SK-N-SH (cell line): ENCODE results near the gene ORC1. TPM values are rescaled to one million over a fixed set of nuclear protein-coding genes. Genes with fewer than 3 reads are reported as not detected.

ENCODE experiments used
- CTCF ChIA-PET: fragments of 300-600, 350-600 bp; formaldehyde crosslinking; extraction: SDS; loops from one replicate; lab custom pipeline; 2021; lab: Yijun Ruan, JAX
- POLR2A ChIA-PET: fragments of 350-600 bp; sonication (Branson Sonifier 250); formaldehyde crosslinking; extraction: SDS; loops from one replicate; lab custom pipeline; 2020; ENCODE audit warnings: antibody characterized with exemption, inconsistent platforms; lab: Yijun Ruan, JAX
- DNase-seq: peaks from one replicate; pipeline ENCODE4 v3.0.0; 2012
- H2AFZ ChIP-seq: fragments of 200-600 bp; sonication (generic); 2 replicates; pipeline ENCODE4 v1.8.1; 2016; ENCODE audit warnings: antibody characterized with exemption, mild to moderate bottlenecking, low read depth
- H3F3A ChIP-seq: fragments of 200-600 bp; sonication (generic); replicated peaks from 2 replicates; pipeline ENCODE3; 2016; ENCODE audit warnings: antibody characterized with exemption, mild to moderate bottlenecking; ENCODE audit not compliant: insufficient read depth
- H3K27ac ChIP-seq, 2 experiments: fragments of 200-500 bp in 1 of 2; fragments of 200-600 bp in 1 of 2; sonication (Bioruptor generic) in 1 of 2; sonication (generic), shearing (Covaris generic) in 1 of 2; 2 replicates each; pipeline versions ENCODE4 v1.5.1 to v1.6.1; 2014 to 2016; ENCODE audit warnings: low read depth in 2 of 2, inconsistent platforms in 1 of 2, low read length in 1 of 2, mild to moderate bottlenecking in 1 of 2, mixed read lengths in 1 of 2
- H3K27me3 ChIP-seq: fragments of 200-600 bp; sonication (generic), shearing (Covaris generic); 2 replicates; pipeline ENCODE4 v1.6.1; 2016; ENCODE audit warnings: mixed run types; ENCODE audit not compliant: insufficient read depth
- H3K36me3 ChIP-seq, 2 experiments: fragments of 200-500 bp in 1 of 2; fragments of 200-600 bp in 1 of 2; sonication (Bioruptor generic) in 1 of 2; sonication (generic) in 1 of 2; replicated peaks in 1 of 2; 2 replicates each; pipeline versions ENCODE3 to v1.5.1; 2014 to 2016; ENCODE audit warnings: low read length in 1 of 2, mild to moderate bottlenecking in 1 of 2; ENCODE audit not compliant: insufficient read depth in 2 of 2, control insufficient read depth in 1 of 2
- H3K4me1 ChIP-seq, 2 experiments: fragments of 200-500 bp in 1 of 2; fragments of 200-600 bp in 1 of 2; sonication (Bioruptor generic) in 1 of 2; sonication (generic), shearing (Covaris generic) in 1 of 2; 2 replicates each; pipeline versions ENCODE4 v1.5.1 to v1.6.1; 2014 to 2016; ENCODE audit warnings: low read depth in 1 of 2, low read length in 1 of 2, mixed run types in 1 of 2; ENCODE audit not compliant: insufficient read depth in 2 of 2, control insufficient read depth in 1 of 2
- H3K4me2 ChIP-seq: fragments of 200-600 bp; sonication (generic), shearing (Covaris generic); 2 replicates; pipeline ENCODE4 v1.6.1; 2017; ENCODE audit warnings: mixed run types
- H3K4me3 ChIP-seq, 2 experiments: fragments of 200-500 bp in 1 of 2; fragments of 200-600 bp in 1 of 2; sonication (Bioruptor generic) in 1 of 2; sonication (generic), shearing (Covaris generic) in 1 of 2; 2 replicates each; pipeline versions ENCODE4 v1.5.1 to v1.8.1; 2014 to 2016; ENCODE audit warnings: low read depth in 2 of 2, inconsistent platforms in 1 of 2, low read length in 1 of 2, mild to moderate bottlenecking in 1 of 2, mixed read lengths in 1 of 2, moderate library complexity in 1 of 2
- H3K79me2 ChIP-seq: fragments of 200-600 bp; sonication (generic); 2 replicates; pipeline ENCODE4 v1.8.1; 2017; ENCODE audit warnings: mild to moderate bottlenecking; ENCODE audit not compliant: insufficient read depth
- H3K9ac ChIP-seq: fragments of 200-600 bp; sonication (generic); 2 replicates; pipeline ENCODE4 v1.6.1; 2017; ENCODE audit warnings: mixed run types
- H3K9me2 ChIP-seq: fragments of 200-600 bp; sonication (generic); 2 replicates; pipeline ENCODE4 v1.6.1; 2017; ENCODE audit warnings: mixed run types
- H3K9me3 ChIP-seq: fragments of 200-600 bp; sonication (generic); 2 replicates; pipeline ENCODE4 v1.6.1; 2017; ENCODE audit warnings: mixed run types, mild to moderate bottlenecking, moderate library complexity
- H4K20me1 ChIP-seq: fragments of 200-600 bp; sonication (generic); 2 replicates; pipeline ENCODE4 v1.6.1; 2017; ENCODE audit warnings: mild to moderate bottlenecking, mixed run types; ENCODE audit not compliant: insufficient read depth
- FOXJ3 ChIP-seq: sonication (generic); formaldehyde crosslinking; IDR thresholded peaks from 2 replicates; pipeline ENCODE4 v1.5.1; 2020; ENCODE audit warnings: mild to moderate bottlenecking, missing genetic modification reagents
- PBX3 ChIP-seq: IDR thresholded peaks from 2 replicates; pipeline ENCODE4; 2012
- RAD21 ChIP-seq: IDR thresholded peaks from 2 replicates; pipeline ENCODE4 v1.6.1; 2012; ENCODE audit warnings: mild to moderate bottlenecking, low read length
- SIN3A ChIP-seq: IDR thresholded peaks from 2 replicates; pipeline ENCODE4 v1.6.1; 2012; ENCODE audit warnings: low read depth, mild to moderate bottlenecking, low read length, moderate library complexity, borderline replicate concordance
- SMC3 ChIP-seq: IDR thresholded peaks from 2 replicates; pipeline ENCODE4 v1.6.1; 2012; ENCODE audit warnings: low read depth, low read length, improper control_type of control experiment
- TCF12 ChIP-seq: IDR thresholded peaks from 2 replicates; pipeline ENCODE4 v1.4.0; 2012
- WGBS: methylation state at CpG from one replicate; pipeline ENCODE4 v1.1.6; 2017; ENCODE audit warnings: low lambda C conversion rate; 5-methylcytosine and 5-hydroxymethylcytosine counted together
- polyA plus RNA-seq, 3 experiments: library from polyadenylated mRNA; depleted of rRNA; stranded (reverse); fragments of >200 nt; gene quantifications; 2 replicates each; pipeline ENCODE4 v1.2.3, GENCODE V29; 2012
- TF ChIP-seq, protein P1 (sequence below): IDR thresholded peaks from 2 replicates; pipeline ENCODE4 v1.6.1; 2012; ENCODE audit warnings: mild to moderate bottlenecking, low read depth, low read length, moderate library complexity

ORC1 gene
- polyA plus RNA-seq, 1 of the 3 experiments (the other 2 are of a cell fraction), result 5.2 TPM

- peaks cover 55% of the 10 kb centered on the region for H3K79me2 ChIP-seq
- H3K4me2 ChIP-seq, result peak overlapping the region; percentile 79
- peak; percentile 53 for DNase-seq
- peak overlapping the region; percentile 90 for H2AFZ ChIP-seq
- ChIA-PET POLR2A (interaction anchor here (0.5 to 1.2 kb wide), 5 partner anchors 12 to 298 kb away, joined by 3 to 4 read pairs (median 3); partner anchors contain the start of gene TUT4), CTCF (interaction anchor here (0.5 to 2.4 kb wide), 6 partner anchors 9 to 306 kb away, joined by 3 to 14 read pairs (median 4); no protein-coding TSS in a partner anchor)
- WGBS, result 2% methylated on average over 16 of the region's 16 CpGs
- H3K4me1 ChIP-seq, result peaks cover 6 to 14% of the 10 kb centered on the region in 2 experiments; a peak in 2 of 4 replicates
- no peaks in the 10 kb centered on the region for H3K9me3 ChIP-seq
- peaks cover 20 to 21% of the 10 kb centered on the region in 2 experiments for H3K36me3 ChIP-seq
- H4K20me1 ChIP-seq, result no peaks in the 10 kb centered on the region
- no peaks in the 10 kb centered on the region for H3K27me3 ChIP-seq
- peak; percentile 61 for TF ChIP-seq PBX3
- TF ChIP-seq, protein P1, sequence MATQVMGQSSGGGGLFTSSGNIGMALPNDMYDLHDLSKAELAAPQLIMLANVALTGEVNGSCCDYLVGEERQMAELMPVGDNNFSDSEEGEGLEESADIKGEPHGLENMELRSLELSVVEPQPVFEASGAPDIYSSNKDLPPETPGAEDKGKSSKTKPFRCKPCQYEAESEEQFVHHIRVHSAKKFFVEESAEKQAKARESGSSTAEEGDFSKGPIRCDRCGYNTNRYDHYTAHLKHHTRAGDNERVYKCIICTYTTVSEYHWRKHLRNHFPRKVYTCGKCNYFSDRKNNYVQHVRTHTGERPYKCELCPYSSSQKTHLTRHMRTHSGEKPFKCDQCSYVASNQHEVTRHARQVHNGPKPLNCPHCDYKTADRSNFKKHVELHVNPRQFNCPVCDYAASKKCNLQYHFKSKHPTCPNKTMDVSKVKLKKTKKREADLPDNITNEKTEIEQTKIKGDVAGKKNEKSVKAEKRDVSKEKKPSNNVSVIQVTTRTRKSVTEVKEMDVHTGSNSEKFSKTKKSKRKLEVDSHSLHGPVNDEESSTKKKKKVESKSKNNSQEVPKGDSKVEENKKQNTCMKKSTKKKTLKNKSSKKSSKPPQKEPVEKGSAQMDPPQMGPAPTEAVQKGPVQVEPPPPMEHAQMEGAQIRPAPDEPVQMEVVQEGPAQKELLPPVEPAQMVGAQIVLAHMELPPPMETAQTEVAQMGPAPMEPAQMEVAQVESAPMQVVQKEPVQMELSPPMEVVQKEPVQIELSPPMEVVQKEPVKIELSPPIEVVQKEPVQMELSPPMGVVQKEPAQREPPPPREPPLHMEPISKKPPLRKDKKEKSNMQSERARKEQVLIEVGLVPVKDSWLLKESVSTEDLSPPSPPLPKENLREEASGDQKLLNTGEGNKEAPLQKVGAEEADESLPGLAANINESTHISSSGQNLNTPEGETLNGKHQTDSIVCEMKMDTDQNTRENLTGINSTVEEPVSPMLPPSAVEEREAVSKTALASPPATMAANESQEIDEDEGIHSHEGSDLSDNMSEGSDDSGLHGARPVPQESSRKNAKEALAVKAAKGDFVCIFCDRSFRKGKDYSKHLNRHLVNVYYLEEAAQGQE, result no peak
- peak; percentile 48; the same call in 1 of the 2 replicates for TF ChIP-seq SIN3A
- no peaks in the 10 kb centered on the region for H3F3A ChIP-seq
- peak overlapping the region; percentile 92 to 97 for H3K4me3 ChIP-seq
- peak overlapping the region; percentile 62 to 92 for H3K27ac ChIP-seq
- H3K9me2 ChIP-seq, result no peaks in the 10 kb centered on the region
- peak overlapping the region; percentile 92 for H3K9ac ChIP-seq
Observed at GRCh38 chr1:52403566-52404115, 582 bp downstream of the ORC1 start.

DNA sequence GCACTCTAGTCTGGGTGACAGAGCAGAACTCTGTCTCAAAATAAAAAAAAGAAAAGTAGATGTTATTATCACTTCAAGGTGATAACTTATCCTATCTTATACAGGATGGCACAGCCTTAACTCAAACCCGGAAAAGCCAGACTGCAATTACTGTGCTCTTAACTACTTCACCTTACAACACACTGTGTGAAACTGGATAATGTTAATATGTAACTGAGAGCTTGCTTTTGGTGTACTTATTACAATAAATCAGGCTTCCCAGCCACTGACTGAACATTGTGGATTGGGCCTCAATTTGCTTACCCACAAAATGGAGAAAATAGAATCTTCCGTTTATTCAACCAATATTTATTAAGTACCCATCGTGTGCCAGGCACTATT lies 1.4 kb downstream of the ORC1 start:
- Histone ChIP-seq H3K9me3 (no peaks in the 10 kb centered on the region), H3K4me2 (peak overlapping the region; percentile 79), H3K9ac (peak overlapping the region; percentile 92; the same call in 1 of the 2 replicates), H3F3A (no peaks in the 10 kb centered on the region), H3K4me1 (peaks cover 6 to 14% of the 10 kb centered on the region in 2 experiments; a peak in 2 of 4 replicates), H3K27ac (no peak overlapping the region), H3K36me3 (peaks cover 15% of the 10 kb centered on the region in 2 experiments), H4K20me1 (no peaks in the 10 kb centered on the region), H3K79me2 (peaks cover 55% of the 10 kb centered on the region), H3K4me3 (peak overlapping the region; percentile 92 to 97; a peak in 2 of 4 replicates), H3K9me2 (no peaks in the 10 kb centered on the region), H3K27me3 (no peaks in the 10 kb centered on the region), H2AFZ (peak overlapping the region; percentile 90; the same call in 1 of the 2 replicates)
- TF ChIP-seq RAD21, result no peak
- TF ChIP-seq FOXJ3, result no peak
- no peak for TF ChIP-seq SIN3A
- TF ChIP-seq TCF12, result no peak
- no peak for TF ChIP-seq SMC3
- TF ChIP-seq, protein P1, result no peak
- ChIA-PET POLR2A (no interaction called here), CTCF (no interaction called here)
- 36% methylated on average over 3 of the region's 3 CpGs for WGBS
- DNase-seq, result no peak
